Caco-2 (cell line): ENCODE results near the gene FCN1. TPM values are rescaled to one million over a fixed set of nuclear protein-coding genes. Genes with fewer than 3 reads are reported as not detected.

Source experiments
- BruUV-seq: library from RNA; stranded (reverse); fragments of 400-500 nt; replicated peaks from 2 replicates; lab custom pipeline; 2021; lab: Mats Ljungman, UMichigan
- CTCF ChIA-PET: fragments of 300-600 bp; sonication (Branson Sonifier 250); formaldehyde crosslinking; loops from one replicate; lab custom pipeline; 2022; ENCODE audit warnings: antibody characterized with exemption; lab: Charles Lee
- POLR2A ChIA-PET: fragments of 300-600 bp; sonication (Branson Sonifier 250); formaldehyde crosslinking; loops from one replicate; lab custom pipeline; 2022; ENCODE audit warnings: antibody characterized with exemption; lab: Charles Lee
- DNase-seq, 2 experiments: peaks; one replicate each; pipeline versions ENCODE4 v3.0.0 to v3.0.0-alpha.2; 2020 to 2022
- H3K27me3 ChIP-seq: replicated peaks from 2 replicates; pipeline ENCODE4 v1.6.0; 2011; ENCODE audit warnings: low read length; ENCODE audit not compliant: control insufficient read depth, insufficient read depth
- H3K36me3 ChIP-seq: 2 replicates; pipeline ENCODE4 v1.5.1; 2011; ENCODE audit warnings: low read length; ENCODE audit not compliant: control insufficient read depth, insufficient read depth
- H3K4me1 ChIP-seq: fragments of 250-450 bp; sonication (Bioruptor Pico); 2 replicates; pipeline ENCODE4 v1.5.1; 2020; ENCODE audit warnings: mild to moderate bottlenecking
- H3K4me3 ChIP-seq: 2 replicates; pipeline ENCODE4 v1.5.1; 2011; ENCODE audit warnings: low read depth, mild to moderate bottlenecking, control low read depth, low read length
- H3K9me3 ChIP-seq: fragments of 250-450 bp; sonication (Bioruptor Pico); 2 replicates; pipeline ENCODE4 v1.5.1; 2020; ENCODE audit warnings: mild to moderate bottlenecking, moderate library complexity
- H3K27ac Mint-ChIP-seq: one replicate; pipeline ENCODE4 v1.8.0; 2022; ENCODE audit warnings: mixed read lengths; ENCODE audit not compliant: unreplicated experiment
- H3K27me3 Mint-ChIP-seq: one replicate; pipeline ENCODE4 v1.8.0; 2022; ENCODE audit warnings: mixed read lengths; ENCODE audit not compliant: insufficient read depth, unreplicated experiment
- H3K36me3 Mint-ChIP-seq: one replicate; pipeline ENCODE4 v1.8.0; 2022; ENCODE audit warnings: mild to moderate bottlenecking, mixed read lengths; ENCODE audit not compliant: insufficient read depth, unreplicated experiment
- H3K4me1 Mint-ChIP-seq: one replicate; pipeline ENCODE4 v1.8.0; 2022; ENCODE audit warnings: low read depth, mixed read lengths; ENCODE audit not compliant: unreplicated experiment
- H3K4me3 Mint-ChIP-seq: one replicate; pipeline ENCODE4 v1.8.0; 2022; ENCODE audit warnings: mild to moderate bottlenecking, moderate library complexity, mixed read lengths; ENCODE audit not compliant: unreplicated experiment
- H3K9me3 Mint-ChIP-seq: one replicate; pipeline ENCODE4 v1.8.0; 2022; ENCODE audit warnings: mixed read lengths; ENCODE audit not compliant: unreplicated experiment
- CTCF ChIP-seq, 2 experiments: fragments of 200-600 bp in 1 of 2; IDR thresholded peaks; 1 replicate in 1 of 2; 2 replicates in 1 of 2; pipeline versions ENCODE4 v1.5.1 to v1.8.0; 2011 to 2022; ENCODE audit warnings: antibody characterized with exemption in 1 of 2, control low read depth in 1 of 2, inconsistent platforms in 1 of 2, low read depth in 1 of 2, low read length in 1 of 2, mild to moderate bottlenecking in 1 of 2, moderate library complexity in 1 of 2; ENCODE audit not compliant: insufficient read depth in 1 of 2, severe bottlenecking in 1 of 2, unreplicated experiment in 1 of 2
- intact Hi-C: fragments of 100-400 bp; cut with micrococcal nuclease; formaldehyde crosslinking; loops from one replicate; pipeline ENCODE4 v1.10.0; 2022; ENCODE audit not compliant: unreplicated experiment
- total RNA-seq: library from RNA; stranded (reverse); gene quantifications from 2 replicates; pipeline ENCODE4 v1.2.3, GENCODE V29; 2022

Gene FCN1
- total RNA-seq, 1 experiment from 2014 or later, result not detected

- TF ChIP-seq CTCF (IDR thresholded peaks at IDR 0.05; ENCODE audit: insufficient read depth in 1 of 2, low read depth in 1 of 2, low read length in 1 of 2, severe bottlenecking in 1 of 2, unreplicated experiment in 1 of 2), result no peak
- POLR2A ChIA-PET, result no interaction called here
- H3K36me3 Mint-ChIP-seq, result no peaks in the 10 kb centered on the region
- BruUV-seq, result no TSS peak
- Histone ChIP-seq H3K9me3 (no peaks in the 10 kb centered on the region; the same call in 1 of the 2 replicates), H3K36me3 (no peaks in the 10 kb centered on the region), H3K4me1 (no peaks in the 10 kb centered on the region), H3K4me3 (no peak overlapping the region), H3K27me3 (no peaks in the 10 kb centered on the region; the same call in 1 of the 2 replicates)
- CTCF ChIA-PET, result no interaction called here
- no peaks in the 10 kb centered on the region for H3K4me1 Mint-ChIP-seq
- no peak overlapping the region for H3K27ac Mint-ChIP-seq
- H3K27me3 Mint-ChIP-seq, result peaks cover 7% of the 10 kb centered on the region
- intact Hi-C loops, result no loop called here
- peaks cover 10% of the 10 kb centered on the region for H3K9me3 Mint-ChIP-seq
- DNase-seq, result no peak
- no peak overlapping the region for H3K4me3 Mint-ChIP-seq
Observed at GRCh38 chr9:134894136-134894860, 23.4 kb downstream of the FCN1 start.

DNA sequence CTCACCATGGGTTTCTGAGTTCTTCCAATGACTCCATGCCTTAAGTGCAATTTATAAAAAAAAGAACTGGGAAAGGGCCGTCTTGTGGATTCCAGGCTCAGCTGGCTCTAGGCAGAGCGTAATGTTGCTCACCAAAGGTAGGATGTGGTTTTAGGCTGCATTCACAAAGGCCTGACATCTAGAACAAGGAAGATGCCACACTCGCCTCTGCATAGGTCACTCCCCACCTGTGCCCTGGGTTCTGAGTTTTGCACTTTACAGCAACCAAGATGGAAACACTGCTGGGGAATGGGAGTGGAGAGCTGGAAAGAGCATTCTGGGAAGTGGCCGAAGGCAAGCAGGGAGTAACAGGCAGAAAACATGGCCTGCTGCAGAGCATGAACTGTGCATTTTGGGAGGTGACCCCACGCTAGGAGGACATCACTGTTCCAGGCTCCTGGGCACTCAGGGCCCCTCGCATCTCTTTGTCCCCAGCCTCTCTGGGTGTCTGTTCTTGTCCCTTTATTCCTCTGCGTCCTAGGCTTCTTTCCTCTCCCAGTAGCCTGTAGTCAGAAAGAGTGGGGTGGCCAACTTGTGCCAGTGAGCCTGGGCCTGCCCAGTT is 24.8 kb downstream of the FCN1 start:
- Histone ChIP-seq H3K36me3 (no peaks in the 10 kb centered on the region), H3K9me3 (no peaks in the 10 kb centered on the region; the same call in 1 of the 2 replicates), H3K27me3 (no peaks in the 10 kb centered on the region; the same call in 1 of the 2 replicates), H3K4me3 (no peak overlapping the region), H3K4me1 (no peaks in the 10 kb centered on the region)
- intact Hi-C loops, result no loop called here
- CTCF ChIA-PET, result interaction anchor here (0.6 kb wide), 1 partner anchor 132 kb away, joined by 3 read pairs; no protein-coding TSS in a partner anchor
- Mint-ChIP-seq H3K27ac (no peak overlapping the region), H3K4me1 (no peaks in the 10 kb centered on the region), H3K4me3 (no peak overlapping the region), H3K27me3 (peaks cover 7% of the 10 kb centered on the region), H3K36me3 (no peaks in the 10 kb centered on the region), H3K9me3 (no peaks in the 10 kb centered on the region)
- DNase-seq, result no peak
- TF ChIP-seq CTCF (IDR thresholded peaks at IDR 0.05; ENCODE audit: insufficient read depth in 1 of 2, low read depth in 1 of 2, low read length in 1 of 2, severe bottlenecking in 1 of 2, unreplicated experiment in 1 of 2), result no peak
- POLR2A ChIA-PET, result no interaction called here
- no TSS peak for BruUV-seq

- BruUV-seq, result no TSS peak
- ChIA-PET CTCF (no interaction called here), POLR2A (no interaction called here)
- H3K4me3 Mint-ChIP-seq, result no peak overlapping the region
- H3K27me3 ChIP-seq, result no peaks in the 10 kb centered on the region; the same call in 1 of the 2 replicates
- intact Hi-C loops, result no loop called here
- peaks cover 7% of the 10 kb centered on the region for H3K27me3 Mint-ChIP-seq
- no peaks in the 10 kb centered on the region for H3K9me3 Mint-ChIP-seq
- DNase-seq, result no peak
- no peak overlapping the region for H3K4me3 ChIP-seq
- H3K36me3 ChIP-seq, result no peaks in the 10 kb centered on the region
- TF ChIP-seq CTCF (IDR thresholded peaks at IDR 0.05; ENCODE audit: insufficient read depth in 1 of 2, low read depth in 1 of 2, low read length in 1 of 2, severe bottlenecking in 1 of 2, unreplicated experiment in 1 of 2), result no peak
- no peaks in the 10 kb centered on the region; the same call in 1 of the 2 replicates for H3K9me3 ChIP-seq
- H3K27ac Mint-ChIP-seq, result no peak overlapping the region
- H3K4me1 ChIP-seq, result no peaks in the 10 kb centered on the region
- H3K4me1 Mint-ChIP-seq, result no peaks in the 10 kb centered on the region
- H3K36me3 Mint-ChIP-seq, result no peaks in the 10 kb centered on the region
Observed at GRCh38 chr9:134892221-134892620, 25.5 kb downstream of the FCN1 start.
